Prostate gland (tissue), 2 donors: ENCODE results near the gene THAP4. TPM values are rescaled to one million over a fixed set of nuclear protein-coding genes. Genes with fewer than 3 reads are reported as not detected.

Experiments
- DNase-seq: peaks from one replicate; pipeline ENCODE4 v3.0.0-alpha.2; 2019; ENCODE audit warnings: low spot score
- H3K27ac ChIP-seq, 2 donors: fragments of 200-600 bp; sonication (generic); 2 replicates each; pipeline ENCODE4 v1.5.1; 2017 to 2019
- H3K27me3 ChIP-seq: fragments of 200-600 bp; sonication (generic); replicated peaks from 2 replicates; pipeline ENCODE4 v1.5.1; 2019; ENCODE audit not compliant: insufficient read depth
- H3K36me3 ChIP-seq, 2 donors: fragments of 200-600 bp; sonication (generic); 1 replicate in 1 of 2; 2 replicates in 1 of 2; pipeline versions ENCODE4 v1.5.1 to v1.8.1; 2017 to 2019
- H3K4me1 ChIP-seq: fragments of 200-600 bp; sonication (generic); replicated peaks from 2 replicates; pipeline ENCODE4 v1.5.1; 2019
- H3K4me3 ChIP-seq, 2 donors: fragments of 200-600 bp; sonication (generic); 2 replicates each; pipeline ENCODE4 v1.5.1; 2017 to 2019
- H3K9me3 ChIP-seq: fragments of 200-600 bp; sonication (generic); 2 replicates; pipeline ENCODE4 v1.5.1; 2017
- CTCF ChIP-seq, 4 experiments: fragments of 200-600 bp in 2 of 4; fragments of 450-650 bp in 2 of 4; sonication (generic) in 2 of 4; IDR thresholded peaks; 1 replicate in 3 of 4; 2 replicates in 1 of 4; pipeline ENCODE4 v1.5.1; 2016 to 2019; ENCODE audit warnings: antibody characterized with exemption in 4 of 4, mild to moderate bottlenecking in 2 of 4, moderate library complexity in 2 of 4
- POLR2A ChIP-seq: fragments of 450-650 bp; IDR thresholded peaks from one replicate; pipeline ENCODE4 v1.6.1; 2016; ENCODE audit warnings: antibody characterized with exemption, mild to moderate bottlenecking
- POLR2AphosphoS5 ChIP-seq: sonication (generic); formaldehyde crosslinking; IDR thresholded peaks from one replicate; pipeline ENCODE4 v1.6.1; 2017; ENCODE audit warnings: antibody characterized with exemption
- WGBS: methylation state at CpG from one replicate; pipeline ENCODE4 v1.1.5; 2018; 5-methylcytosine and 5-hydroxymethylcytosine counted together
- intact Hi-C: fragments of 100-400 bp; cut with DNase I; formaldehyde crosslinking; loops from one replicate; pipeline ENCODE4 v1.14.2; 2022
- total RNA-seq, 2 donors: library from RNA; depleted of rRNA; stranded (reverse); fragments of >200 nt; gene quantifications; one replicate each; pipeline ENCODE4 v1.1.0, GENCODE V29; 2016

THAP4 gene
- total RNA-seq, 2 donors from 2014 or later, result 60.8 to 92.9 TPM

DNA sequence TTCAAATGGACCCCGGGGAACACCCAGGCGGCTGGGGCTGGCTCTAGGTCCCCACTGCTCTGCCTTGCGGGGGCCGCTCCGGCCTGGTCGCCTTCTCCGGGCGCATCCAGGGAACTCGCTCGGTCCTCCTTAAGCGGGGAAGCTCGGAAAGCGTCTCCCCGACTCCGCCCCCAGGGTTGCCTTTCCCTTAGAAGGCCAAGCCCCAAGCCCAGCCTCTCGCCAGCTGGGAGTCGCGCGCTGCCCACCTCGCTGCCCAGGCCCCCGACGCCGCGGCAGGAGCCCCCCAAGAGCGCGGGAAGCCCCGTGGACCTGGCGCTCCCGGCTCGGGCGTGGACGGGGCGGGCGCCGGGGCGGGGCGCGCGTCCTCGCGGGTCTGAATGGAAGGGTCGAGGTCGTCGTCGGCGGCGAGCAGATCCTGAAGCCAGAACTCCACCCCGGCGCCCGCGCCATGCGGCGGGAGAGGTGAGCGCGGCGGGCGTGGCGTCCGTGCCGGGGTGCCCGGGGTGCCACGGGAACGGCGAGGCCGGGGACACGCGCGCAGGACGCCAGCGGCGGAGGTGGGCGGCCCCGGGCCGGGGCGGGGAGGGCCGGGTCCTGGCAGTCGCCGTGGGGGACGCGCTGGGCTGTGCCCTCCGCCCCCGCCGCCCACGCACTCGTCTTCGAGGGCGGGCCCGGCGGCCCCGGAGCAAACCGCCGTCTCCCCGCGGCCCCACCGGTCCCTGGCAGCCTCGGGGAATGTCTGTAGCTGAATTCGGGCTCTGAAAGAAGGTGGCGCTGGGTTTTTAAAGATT, 78.2 kb downstream of the THAP4 start, which contains the start of gene BOK:
Gene BOK (plus strand): TSS at position 214 of the 791 bp plus-strand sequence. CDS start 739 bp downstream, outside the sequence.
- no peaks in the 10 kb centered on the region for H3K9me3 ChIP-seq
- H3K27ac ChIP-seq, result peak within 1 kb of the TSS; percentile 70 to 80
- peak within 1 kb of the TSS; percentile 49 to 74 for H3K4me3 ChIP-seq
- no peaks in the 10 kb centered on the region for H3K27me3 ChIP-seq
- WGBS, result under 1% methylated on average over 72 of the region's 98 CpGs
- TF ChIP-seq CTCF (IDR thresholded peaks at IDR 0.05), result peak in 1 of 4 experiments; percentile 12
- TF ChIP-seq POLR2A, result peak; percentile 73
- TF ChIP-seq POLR2AphosphoS5, result peak; percentile 16
- intact Hi-C loops, result no loop called here
- H3K4me1 ChIP-seq, result peaks cover 32% of the 10 kb centered on the region
- peak; percentile 41 for DNase-seq
- no peaks in the 10 kb centered on the region for H3K36me3 ChIP-seq

DNA sequence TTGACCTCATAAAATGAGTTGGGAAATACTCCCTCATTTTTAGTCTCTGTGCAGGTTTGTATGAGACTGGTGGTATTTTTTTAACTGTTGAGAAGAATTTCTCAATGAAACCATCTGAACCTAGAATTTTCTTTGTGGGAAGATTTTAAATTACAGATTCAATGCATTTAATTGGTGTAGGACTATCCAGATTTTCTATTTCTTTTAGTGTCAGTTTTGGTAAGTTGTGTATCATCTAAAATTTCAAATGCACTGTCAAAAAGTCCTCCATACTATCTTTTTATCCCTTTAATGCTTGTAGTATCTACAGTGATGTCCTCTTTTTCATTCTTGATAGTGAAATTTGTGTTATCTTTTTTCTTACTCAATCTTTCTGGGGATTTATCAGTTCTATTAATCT, 80.2 kb downstream of the THAP4 start:
- intact Hi-C loops, result no loop called here

DNA sequence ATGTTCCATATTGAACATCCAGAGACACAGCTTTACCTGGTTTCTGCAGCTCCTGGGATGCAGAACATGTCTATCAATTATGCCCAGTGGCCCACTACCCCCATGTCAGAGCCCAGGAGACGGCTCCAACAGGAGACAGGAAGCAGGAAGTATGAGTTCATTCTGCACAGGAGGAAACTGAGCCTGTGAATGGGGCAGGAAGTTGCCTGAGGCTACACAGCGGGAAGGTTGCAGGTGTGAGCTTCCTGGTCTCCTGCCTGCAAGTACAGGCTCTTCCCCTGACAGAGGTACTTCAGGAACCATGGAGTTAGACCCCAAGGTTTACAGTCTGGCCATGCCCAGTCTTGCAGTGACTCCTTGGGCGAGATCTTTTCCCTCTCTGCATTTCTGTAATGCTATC, 81.2 kb downstream of the THAP4 start:
- peaks cover 14% of the 10 kb centered on the region for H3K4me1 ChIP-seq
- H3K27me3 ChIP-seq, result no peaks in the 10 kb centered on the region
- DNase-seq, result no peak
- H3K4me3 ChIP-seq, result no peak overlapping the region
- H3K9me3 ChIP-seq, result no peaks in the 10 kb centered on the region
- intact Hi-C loops, result no loop called here
- H3K36me3 ChIP-seq, result no peaks in the 10 kb centered on the region
- no peak overlapping the region for H3K27ac ChIP-seq
- WGBS, result 48% methylated on average over 3 of the region's 3 CpGs
- TF ChIP-seq CTCF (IDR thresholded peaks at IDR 0.05) (no peak), POLR2A (no peak), POLR2AphosphoS5 (no peak)

More for the DNA sequence above, 80.2 kb downstream of the THAP4 start:
- no peak for DNase-seq
- Histone ChIP-seq H3K27me3 (no peaks in the 10 kb centered on the region), H3K36me3 (no peaks in the 10 kb centered on the region), H3K4me3 (no peak overlapping the region), H3K9me3 (no peaks in the 10 kb centered on the region), H3K4me1 (peaks cover 17% of the 10 kb centered on the region), H3K27ac (no peak overlapping the region)
- TF ChIP-seq POLR2A, result no peak
- no peak for TF ChIP-seq POLR2AphosphoS5
- no peak for TF ChIP-seq CTCF (IDR thresholded peaks at IDR 0.05)

GRCh38 chr2:241554610-241555322, 82.2 kb downstream of the THAP4 start:
- no peak for DNase-seq
- intact Hi-C loops, result no loop called here
- Histone ChIP-seq H3K27me3 (no peaks in the 10 kb centered on the region), H3K9me3 (no peaks in the 10 kb centered on the region), H3K4me3 (no peak overlapping the region), H3K4me1 (peaks cover 5% of the 10 kb centered on the region), H3K36me3 (no peaks in the 10 kb centered on the region), H3K27ac (no peak overlapping the region)
- TF ChIP-seq POLR2A (no peak), POLR2AphosphoS5 (no peak)
- WGBS, result 91% methylated on average over 7 of the region's 7 CpGs

- no peaks in the 10 kb centered on the region for H3K36me3 ChIP-seq
- DNase-seq, result no peak
- no peak overlapping the region for H3K4me3 ChIP-seq
- no peaks in the 10 kb centered on the region for H3K9me3 ChIP-seq
- H3K4me1 ChIP-seq, result no peaks in the 10 kb centered on the region
- no peaks in the 10 kb centered on the region for H3K27me3 ChIP-seq
- no peak overlapping the region for H3K27ac ChIP-seq
- TF ChIP-seq POLR2A (no peak), CTCF (IDR thresholded peaks at IDR 0.05) (no peak), POLR2AphosphoS5 (no peak)
- 68% methylated on average over 6 of the region's 6 CpGs for WGBS
- intact Hi-C loops, result no loop called here
These were observed 83.0 kb downstream of the THAP4 start for GRCh38 chr2:241553981-241554380.
